ENCODE measurements around the gene RASD1.

DNA sequence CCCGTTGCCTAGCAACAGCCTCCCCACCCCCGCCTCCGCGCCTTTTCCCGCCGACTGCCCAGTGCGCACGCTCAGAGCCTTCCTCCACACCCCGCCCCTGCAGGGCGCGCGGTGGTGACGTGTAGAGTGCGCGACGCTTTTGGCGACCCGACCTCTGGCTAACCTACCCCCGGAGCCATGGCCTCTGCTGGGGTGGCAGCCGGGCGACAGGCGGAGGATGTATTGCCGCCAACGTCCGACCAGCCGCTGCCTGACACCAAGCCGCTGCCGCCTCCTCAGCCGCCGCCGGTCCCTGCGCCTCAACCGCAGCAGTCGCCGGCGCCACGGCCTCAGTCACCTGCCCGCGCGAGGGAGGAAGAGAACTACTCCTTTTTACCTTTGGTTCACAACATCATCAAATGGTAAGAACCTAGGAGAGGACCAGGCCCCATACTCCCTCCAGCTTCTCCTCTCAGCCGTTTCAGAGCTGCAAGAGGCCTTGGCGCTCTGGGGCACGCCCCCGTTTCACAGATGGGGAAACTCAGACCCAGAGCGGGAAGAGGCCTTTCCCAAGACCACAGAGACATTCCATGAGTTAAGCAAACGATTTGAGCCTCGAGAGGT is 19.2 kb downstream of the RASD1 start, which contains the start of gene MED9:
- TF ChIP-seq, protein P1, sequence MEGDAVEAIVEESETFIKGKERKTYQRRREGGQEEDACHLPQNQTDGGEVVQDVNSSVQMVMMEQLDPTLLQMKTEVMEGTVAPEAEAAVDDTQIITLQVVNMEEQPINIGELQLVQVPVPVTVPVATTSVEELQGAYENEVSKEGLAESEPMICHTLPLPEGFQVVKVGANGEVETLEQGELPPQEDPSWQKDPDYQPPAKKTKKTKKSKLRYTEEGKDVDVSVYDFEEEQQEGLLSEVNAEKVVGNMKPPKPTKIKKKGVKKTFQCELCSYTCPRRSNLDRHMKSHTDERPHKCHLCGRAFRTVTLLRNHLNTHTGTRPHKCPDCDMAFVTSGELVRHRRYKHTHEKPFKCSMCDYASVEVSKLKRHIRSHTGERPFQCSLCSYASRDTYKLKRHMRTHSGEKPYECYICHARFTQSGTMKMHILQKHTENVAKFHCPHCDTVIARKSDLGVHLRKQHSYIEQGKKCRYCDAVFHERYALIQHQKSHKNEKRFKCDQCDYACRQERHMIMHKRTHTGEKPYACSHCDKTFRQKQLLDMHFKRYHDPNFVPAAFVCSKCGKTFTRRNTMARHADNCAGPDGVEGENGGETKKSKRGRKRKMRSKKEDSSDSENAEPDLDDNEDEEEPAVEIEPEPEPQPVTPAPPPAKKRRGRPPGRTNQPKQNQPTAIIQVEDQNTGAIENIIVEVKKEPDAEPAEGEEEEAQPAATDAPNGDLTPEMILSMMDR (IDR thresholded peaks at IDR 0.05) = no peak
- peak in 1 of 2 donors; percentile 62 for TF ChIP-seq POLR2A (IDR thresholded peaks at IDR 0.05)

All from lower leg skin (tissue), 3 donors.